GM21737 (cell line): Measurements from ENCODE around the gene PRTG.

Experiments
- ATAC-seq: cut with Tn5 transposase; IDR thresholded peaks from one replicate; pipeline ENCODE4 v1.9.1; 2021; ENCODE audit warnings: mild to moderate bottlenecking, moderate library complexity; ENCODE audit not compliant: unreplicated experiment

PRTG gene

DNA sequence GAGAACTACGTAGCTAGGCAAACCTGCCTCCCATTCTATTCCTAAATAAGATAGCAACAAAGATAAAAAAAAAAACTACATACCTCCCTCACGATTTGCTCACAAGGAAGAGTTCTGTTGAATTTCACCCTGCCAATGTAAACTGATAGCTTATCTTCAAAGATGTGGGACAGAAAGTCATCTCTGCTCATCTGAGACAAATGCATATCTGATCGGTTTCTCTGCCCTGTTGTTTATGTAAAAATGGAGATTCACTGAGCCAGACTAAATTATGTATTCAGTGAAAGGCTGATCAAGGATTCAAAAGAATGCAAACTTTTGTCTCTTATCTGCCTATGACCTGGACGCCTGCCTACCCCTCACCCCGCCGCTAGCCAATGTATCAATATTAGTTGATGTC, 166.0 kb downstream of the PRTG start:
- ATAC-seq: no peak

DNA sequence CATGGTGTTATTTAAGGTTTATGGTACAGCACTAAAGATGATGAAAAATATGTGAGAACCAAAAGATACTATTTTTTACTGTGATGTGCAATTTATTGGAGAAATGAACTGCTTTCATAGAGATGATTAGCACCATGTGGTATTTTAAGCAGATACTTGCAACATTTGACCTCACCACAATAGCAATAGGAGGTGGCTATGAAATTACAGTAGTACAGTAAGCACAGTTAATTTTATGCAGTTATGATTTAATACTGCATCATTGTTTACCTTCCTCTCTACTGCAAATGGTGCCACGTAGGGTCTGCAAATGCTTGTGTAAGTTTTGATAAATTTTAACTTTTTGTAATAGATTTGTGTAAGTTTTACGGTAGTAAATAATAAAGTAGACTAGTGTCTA, 168.9 kb downstream of the PRTG start:
- no peak for ATAC-seq

DNA sequence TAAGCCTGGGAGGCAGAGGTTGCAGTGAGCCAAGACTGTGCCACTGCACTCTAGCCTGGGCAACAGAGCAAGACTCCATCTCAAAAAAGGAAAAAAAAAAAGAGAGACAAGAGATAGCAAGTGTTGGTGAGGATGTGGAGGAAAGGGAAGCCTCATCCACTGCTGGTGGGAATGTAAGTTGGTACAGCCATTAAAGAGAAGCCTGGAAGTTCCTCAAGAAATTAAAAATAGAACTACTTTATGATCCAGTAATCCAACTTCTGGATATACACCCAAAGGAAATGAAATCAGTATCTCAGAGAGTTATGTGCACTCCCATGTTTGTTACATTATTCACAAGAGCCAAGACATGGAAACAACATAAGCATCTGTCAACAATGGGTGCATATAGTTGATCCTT, 169.7 kb downstream of the PRTG start:
- ATAC-seq: no peak

DNA sequence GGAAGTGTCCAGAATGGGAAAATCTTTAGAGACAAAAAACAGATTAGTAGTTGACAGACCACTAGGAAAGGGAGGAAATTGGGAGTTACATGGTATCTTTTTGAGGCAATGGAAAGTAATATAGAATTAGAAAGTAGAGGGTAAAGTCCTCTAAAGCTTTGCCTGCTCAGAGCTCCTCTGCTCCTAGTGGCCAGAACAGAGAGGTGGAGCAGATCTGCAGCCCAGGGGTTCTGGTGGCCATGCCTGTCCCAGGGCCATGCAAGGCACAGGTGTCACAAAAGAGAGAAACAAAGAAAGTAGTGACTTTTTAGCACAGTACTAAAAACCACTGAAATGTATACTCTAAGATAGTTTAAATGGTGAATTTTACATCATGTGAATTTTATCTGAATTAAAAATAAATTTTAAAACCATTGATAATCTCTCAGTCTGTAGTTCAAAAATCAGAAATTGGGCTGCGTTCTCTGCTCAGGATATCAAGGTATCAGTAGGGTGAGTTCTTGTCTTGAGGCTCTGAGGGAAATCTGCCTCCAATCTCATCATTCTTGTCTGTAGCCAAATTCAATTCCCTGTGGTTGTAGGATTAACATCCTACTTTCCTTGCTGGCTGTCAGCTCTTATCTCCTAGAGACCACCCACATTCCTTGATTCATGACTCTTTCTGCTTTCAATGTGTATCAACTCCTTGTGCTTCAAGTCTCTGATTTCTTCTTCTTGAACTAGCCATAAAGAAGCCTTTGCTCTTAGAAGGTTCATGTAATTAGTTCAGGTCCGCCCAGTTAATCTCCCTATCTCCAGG, 178.4 kb downstream of the PRTG start:
- no peak for ATAC-seq

DNA sequence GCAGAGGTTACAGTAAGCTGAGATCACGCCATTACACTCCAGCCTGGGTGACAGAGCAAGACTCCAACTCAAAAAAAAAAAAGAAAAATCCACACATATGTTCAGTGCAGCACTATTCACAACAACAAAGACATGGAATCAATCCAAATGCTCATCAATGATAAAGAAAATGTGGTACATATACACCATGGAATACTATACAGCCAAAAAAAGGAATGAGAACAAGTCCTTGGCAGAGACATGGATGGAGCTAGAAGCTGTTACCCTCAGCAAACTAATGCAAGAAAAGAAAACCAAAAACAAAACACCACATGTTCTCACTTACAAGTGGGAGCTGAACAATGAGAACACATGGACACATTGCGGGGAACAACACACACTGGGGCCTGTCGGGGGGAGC, 180.4 kb downstream of the PRTG start:
- no peak for ATAC-seq
